ENCODE results near the gene PRKG1. TPM values are rescaled to one million over a fixed set of nuclear protein-coding genes. Genes with fewer than 3 reads are reported as not detected.
"Not testable (repeated sequence)": the region's sequence is repeated elsewhere in the genome, so short reads cannot be mapped to it uniquely, and the experiment has no call there.

The PRKG1 gene
- total and polyA plus RNA-seq, 2 donors from 2014 or later = 3.6 to 14.8 TPM

- DNase-seq (peak in 1 of 5 donors; percentile 71), FAIRE-seq (no peak)
- intact Hi-C loops (cut with DNase I) = no loop called here
- H3K27ac ChIP-seq (ENCODE audit: low read depth in 2 of 2, low read length in 2 of 2) = no peak overlapping the region
- no peak overlapping the region for H3K4me3 ChIP-seq (ENCODE audit: low read length in 3 of 3)
- H3K4me1 ChIP-seq (ENCODE audit: control insufficient read depth in 2 of 3, insufficient read depth in 2 of 3, low read depth in 1 of 3, low read length in 3 of 3) = no peaks in the 10 kb centered on the region
- no peaks in the 10 kb centered on the region for H3K9me3 ChIP-seq (ENCODE audit: control insufficient read depth in 2 of 3, insufficient read depth in 1 of 3, low read length in 3 of 3)
- no peaks in the 10 kb centered on the region for H3K36me3 ChIP-seq (ENCODE audit: control insufficient read depth in 2 of 3, insufficient read depth in 3 of 3, low read length in 3 of 3)
- H3K9ac ChIP-seq (ENCODE audit: low read length in 3 of 3) = no peak overlapping the region
- no peaks in the 10 kb centered on the region for H3K27me3 ChIP-seq (ENCODE audit: control insufficient read depth, insufficient read depth, low read length)
- no peak for TF ChIP-seq CTCF (IDR thresholded peaks at IDR 0.05; ENCODE audit: borderline replicate concordance, extremely low read depth, insufficient read depth)
Observed at GRCh38 chr10:51683031-51683691, 608.9 kb downstream of the PRKG1 start.

GRCh38 chr10:51685768-51686167 is 611.5 kb downstream of the PRKG1 start:
- no peaks in the 10 kb centered on the region for H3K36me3 ChIP-seq (ENCODE audit: control insufficient read depth in 2 of 3, insufficient read depth in 3 of 3, low read length in 3 of 3)
- DNase-seq (no peak), FAIRE-seq (no peak)
- no peaks in the 10 kb centered on the region for H3K27me3 ChIP-seq (ENCODE audit: control insufficient read depth, insufficient read depth, low read length)
- no peaks in the 10 kb centered on the region for H3K4me1 ChIP-seq (ENCODE audit: control insufficient read depth in 2 of 3, insufficient read depth in 2 of 3, low read depth in 1 of 3, low read length in 3 of 3)
- no peak overlapping the region for H3K9ac ChIP-seq (ENCODE audit: low read length in 3 of 3)
- H3K27ac ChIP-seq (ENCODE audit: low read depth in 2 of 2, low read length in 2 of 2) = no peak overlapping the region
- no peaks in the 10 kb centered on the region for H3K9me3 ChIP-seq (ENCODE audit: control insufficient read depth in 2 of 3, insufficient read depth in 1 of 3, low read length in 3 of 3)
- no peak for TF ChIP-seq CTCF (IDR thresholded peaks at IDR 0.05; ENCODE audit: borderline replicate concordance, extremely low read depth, insufficient read depth)
- H3K4me3 ChIP-seq (ENCODE audit: low read length in 3 of 3) = no peak overlapping the region
- intact Hi-C loops (cut with DNase I) = no loop called here

- intact Hi-C loops (cut with DNase I) = no loop called here
- TF ChIP-seq CTCF (IDR thresholded peaks at IDR 0.05; ENCODE audit: borderline replicate concordance, extremely low read depth, insufficient read depth) = no peak
- no peak for FAIRE-seq
- no peak overlapping the region for H3K4me3 ChIP-seq (ENCODE audit: low read length in 3 of 3)
- no peaks in the 10 kb centered on the region for H3K9me3 ChIP-seq (ENCODE audit: control insufficient read depth in 2 of 3, insufficient read depth in 1 of 3, low read length in 3 of 3)
- H3K4me1 ChIP-seq (ENCODE audit: control insufficient read depth in 2 of 3, insufficient read depth in 2 of 3, low read depth in 1 of 3, low read length in 3 of 3) = no peaks in the 10 kb centered on the region
- no peak for DNase-seq
- no peaks in the 10 kb centered on the region for H3K36me3 ChIP-seq (ENCODE audit: control insufficient read depth in 2 of 3, insufficient read depth in 3 of 3, low read length in 3 of 3)
- no peak overlapping the region for H3K9ac ChIP-seq (ENCODE audit: low read length in 3 of 3)
- H3K27ac ChIP-seq (ENCODE audit: low read depth in 2 of 2, low read length in 2 of 2) = no peak overlapping the region
- no peaks in the 10 kb centered on the region for H3K27me3 ChIP-seq (ENCODE audit: control insufficient read depth, insufficient read depth, low read length)
Observed at GRCh38 chr10:51687296-51687695, 613.0 kb downstream of the PRKG1 start.

- H3K27ac ChIP-seq (ENCODE audit: low read depth in 2 of 2, low read length in 2 of 2); H3K36me3 ChIP-seq (ENCODE audit: control insufficient read depth in 2 of 3, insufficient read depth in 3 of 3, low read length in 3 of 3); DNase-seq; FAIRE-seq; H3K27me3 ChIP-seq (ENCODE audit: control insufficient read depth, insufficient read depth, low read length); H3K9ac ChIP-seq (ENCODE audit: low read length in 3 of 3); H3K4me3 ChIP-seq (ENCODE audit: low read length in 3 of 3); H3K4me1 ChIP-seq (ENCODE audit: control insufficient read depth in 2 of 3, insufficient read depth in 2 of 3, low read depth in 1 of 3, low read length in 3 of 3); H3K9me3 ChIP-seq (ENCODE audit: control insufficient read depth in 2 of 3, insufficient read depth in 1 of 3, low read length in 3 of 3); intact Hi-C loops (cut with DNase I): not testable (repeated sequence)
Observed at GRCh38 chr10:51688826-51689225, 614.5 kb downstream of the PRKG1 start.
